HepG2 (cell line): ENCODE results near the gene USP2. TPM values are rescaled to one million over a fixed set of nuclear protein-coding genes. Genes with fewer than 3 reads are reported as not detected.

ENCODE experiments used
- ARID4A ChIP-seq: sonication (generic); formaldehyde crosslinking; IDR thresholded peaks from 2 replicates; pipeline ENCODE4 v1.5.0; 2020; ENCODE audit warnings: mild to moderate bottlenecking, missing genetic modification reagents, borderline replicate concordance
- ARID5B ChIP-seq: IDR thresholded peaks from 2 replicates; pipeline ENCODE4 v1.4.0; 2020; ENCODE audit warnings: mild to moderate bottlenecking, missing genetic modification reagents
- ASH2L ChIP-seq: fragments of 300-600, 200-600 bp; sonication (generic); IDR thresholded peaks from 2 replicates; pipeline ENCODE4 v1.7.0; 2017; ENCODE audit warnings: low read depth, mild to moderate bottlenecking, moderate library complexity, mixed read lengths, low read length; ENCODE audit not compliant: insufficient read length
- CC2D1A ChIP-seq: sonication (generic); formaldehyde crosslinking; IDR thresholded peaks from 2 replicates; pipeline ENCODE4 v1.8.1; 2023; ENCODE audit warnings: mild to moderate bottlenecking, missing genetic modification reagents
- CEBPG ChIP-seq: IDR thresholded peaks from 2 replicates; pipeline ENCODE4 v1.6.1; 2016
- ELF4 ChIP-seq: sonication (generic); formaldehyde crosslinking; IDR thresholded peaks from 2 replicates; pipeline ENCODE4 v1.5.0; 2020; ENCODE audit warnings: missing genetic modification reagents, mild to moderate bottlenecking, moderate library complexity, borderline replicate concordance
- ETV5 ChIP-seq: IDR thresholded peaks from 2 replicates; pipeline ENCODE4 v1.6.1; 2018; ENCODE audit warnings: missing biosample characterization, missing genetic modification reagents, inconsistent platforms, borderline replicate concordance
- NRL ChIP-seq: sonication (generic); formaldehyde crosslinking; IDR thresholded peaks from 2 replicates; pipeline ENCODE4 v1.5.0; 2020; ENCODE audit warnings: missing genetic modification reagents, mild to moderate bottlenecking, moderate library complexity, borderline replicate concordance
- PITX1 ChIP-seq: sonication (generic); formaldehyde crosslinking; IDR thresholded peaks from 2 replicates; pipeline ENCODE4 v1.5.1; 2020; ENCODE audit warnings: mild to moderate bottlenecking, missing genetic modification reagents
- POGZ ChIP-seq: sonication (generic); formaldehyde crosslinking; IDR thresholded peaks from 2 replicates; pipeline ENCODE4 v1.4.0; 2020; ENCODE audit warnings: mild to moderate bottlenecking, missing genetic modification reagents
- PTBP1 ChIP-seq: fragments of 200-400 bp; formaldehyde crosslinking; IDR thresholded peaks from 2 replicates; pipeline ENCODE4 v1.6.1; 2018; ENCODE audit warnings: low read length, low read depth; ENCODE audit not compliant: poor library complexity, severe bottlenecking
- RBAK ChIP-seq: sonication (generic); formaldehyde crosslinking; IDR thresholded peaks from 2 replicates; pipeline ENCODE4 v1.5.1; 2020; ENCODE audit warnings: mild to moderate bottlenecking, missing genetic modification reagents
- RFX1 ChIP-seq: fragments of 450-650 bp; IDR thresholded peaks from 2 replicates; pipeline ENCODE4 v1.6.1; 2017
- SP140L ChIP-seq: sonication (generic); formaldehyde crosslinking; IDR thresholded peaks from 2 replicates; pipeline ENCODE4 v1.4.0; 2020; ENCODE audit warnings: missing genetic modification reagents, borderline replicate concordance
- XRCC5 ChIP-seq: fragments of 200-400 bp; formaldehyde crosslinking; optimal IDR thresholded peaks from 2 replicates; pipeline ENCODE3; 2017; ENCODE audit warnings: mild to moderate bottlenecking, low read length
- ZC3H13 ChIP-seq: sonication (generic); formaldehyde crosslinking; IDR thresholded peaks from 2 replicates; pipeline ENCODE4 v1.8.1; 2023; ENCODE audit warnings: mild to moderate bottlenecking, missing genetic modification reagents, moderate library complexity
- ZIK1 ChIP-seq: sonication (generic); formaldehyde crosslinking; IDR thresholded peaks from 2 replicates; pipeline ENCODE4 v1.5.0; 2020; ENCODE audit warnings: mild to moderate bottlenecking, low read depth, missing genetic modification reagents, borderline replicate concordance
- ZNF354B ChIP-seq: sonication (generic); formaldehyde crosslinking; IDR thresholded peaks from 2 replicates; pipeline ENCODE4 v1.8.0; 2022; ENCODE audit warnings: mild to moderate bottlenecking, missing genetic modification reagents
- ZNF562 ChIP-seq: sonication (generic); formaldehyde crosslinking; IDR thresholded peaks from 2 replicates; pipeline ENCODE4 v1.8.0; 2022; ENCODE audit warnings: missing genetic modification reagents, borderline replicate concordance
- ZNF670 ChIP-seq: sonication (generic); formaldehyde crosslinking; IDR thresholded peaks from 2 replicates; pipeline ENCODE4 v1.8.0; 2022; ENCODE audit warnings: mild to moderate bottlenecking, missing genetic modification reagents, borderline replicate concordance
- ZNF790 ChIP-seq: sonication (generic); formaldehyde crosslinking; IDR thresholded peaks from 2 replicates; pipeline ENCODE4 v1.8.0; 2022; ENCODE audit warnings: missing genetic modification reagents, mild to moderate bottlenecking, borderline replicate concordance
- polyA plus RNA-seq, 8 experiments: library from polyadenylated mRNA; depleted of rRNA in 3 of 8; stranded (reverse) in 7 of 8; unstranded in 1 of 8; fragments of >200 nt; fragmentation: Illumina TruSeq in 4 of 8; extraction: Trizol in 4 of 8; gene quantifications; 2 replicates each; pipeline versions ENCODE4 v1.2.1 to v1.2.3, GENCODE V29; 2011 to 2016; ENCODE audit warnings: low read depth in 4 of 8, missing spikeins in 1 of 8, mixed read lengths in 1 of 8; ENCODE audit not compliant: insufficient read depth in 1 of 8
- total RNA-seq, 5 experiments: library from RNA; depleted of rRNA; stranded (reverse); fragments of >200 nt; fragmentation: Illumina TruSeq; extraction: Trizol; gene quantifications; 2 replicates each; pipeline ENCODE4 v1.2.3, GENCODE V29; 2016; ENCODE audit warnings: low read depth in 1 of 5

USP2 gene
- total and polyA plus RNA-seq, 2 of the 13 experiments (the other 11 are each of a cell fraction or from before 2014, with no cell fraction given) = 2.5 to 6.0 TPM

- TF ChIP-seq ARID5B (CRISPR knock-in tag) (peak; percentile 67), CEBPG (CRISPR knock-in tag) (peak; percentile 41), ZNF670 (CRISPR knock-in tag) (peak; percentile 87; the same call in 1 of the 2 replicates), ZIK1 (CRISPR knock-in tag) (no peak), RBAK (CRISPR knock-in tag) (no peak), NRL (CRISPR knock-in tag) (peak; percentile 69), ASH2L (peak; percentile 50), XRCC5 (peak; percentile 97), PITX1 (CRISPR knock-in tag) (no peak), SP140L (CRISPR knock-in tag) (no peak), PTBP1 (peak; percentile 70), ZC3H13 (CRISPR knock-in tag) (peak; percentile 66; the same call in 1 of the 2 replicates), ARID4A (peak; percentile 98), POGZ (peak; percentile 83), ZNF354B (CRISPR knock-in tag) (no peak), RFX1 (peak; percentile 83), ETV5 (peak; percentile 33; the same call in 1 of the 2 replicates), ZNF790 (CRISPR knock-in tag) (no peak), ZNF562 (no peak), ELF4 (CRISPR knock-in tag) (peak; percentile 77; the same call in 1 of the 2 replicates), CC2D1A (no peak)
Measured at GRCh38 chr11:119381181-119381988, at the start of gene USP2 (continued).
